Glomerular endothelial cell (primary cell): ENCODE measurements around the gene ZNF608. TPM values are rescaled to one million over a fixed set of nuclear protein-coding genes. Genes with fewer than 3 reads are reported as not detected.
A peak's percentile ranks its signal among the peaks of the same experiment; 100 is the strongest.

Source experiments
- DNase-seq: peaks from one replicate; pipeline ENCODE4 v3.0.0-alpha.2; 2011; ENCODE audit warnings: low read depth, low spot score; ENCODE audit errors: extremely low read depth
- total RNA-seq: library from RNA; depleted of rRNA; stranded (reverse); fragments of >200 nt; gene quantifications from 2 replicates; pipeline ENCODE4 v1.2.3, GENCODE V29; 2015

The ZNF608 gene
- total RNA-seq, 1 donor from 2014 or later: 30.9 TPM

DNA sequence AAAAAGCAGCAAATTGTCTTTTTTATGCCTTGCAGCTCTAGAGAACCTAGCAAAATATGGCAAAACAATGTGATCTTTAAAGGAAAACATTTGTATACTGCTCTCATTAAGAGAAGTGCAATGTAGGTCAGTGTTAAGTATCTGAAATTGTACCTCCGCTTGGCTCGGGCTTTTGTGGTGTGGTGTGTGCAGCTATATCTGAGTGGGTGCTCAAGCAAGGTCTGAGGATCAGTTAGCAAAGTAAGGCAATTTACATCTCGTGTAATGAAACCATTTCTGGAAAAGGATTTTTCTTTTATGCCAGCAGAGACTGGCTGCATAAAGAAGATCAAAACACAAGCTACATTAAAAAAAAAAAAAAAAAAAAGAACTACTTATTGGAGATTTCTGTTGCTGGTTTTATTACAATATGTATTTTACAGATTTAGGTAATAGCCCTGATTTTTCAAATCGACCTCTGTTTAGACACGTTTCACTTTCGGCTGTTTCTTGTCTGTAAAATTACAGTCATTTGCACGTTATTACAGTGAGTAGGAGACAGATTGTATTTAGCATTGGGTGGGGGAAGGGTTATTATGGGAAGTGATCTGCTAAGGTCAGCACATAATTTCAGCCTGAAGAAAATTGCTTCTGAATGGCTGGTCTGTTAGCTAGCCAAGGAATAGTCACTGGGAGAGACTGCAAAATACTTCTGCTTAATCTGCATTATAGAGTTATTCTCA is 7.9 kb upstream of the ZNF608 start:
- no peak for DNase-seq

DNA sequence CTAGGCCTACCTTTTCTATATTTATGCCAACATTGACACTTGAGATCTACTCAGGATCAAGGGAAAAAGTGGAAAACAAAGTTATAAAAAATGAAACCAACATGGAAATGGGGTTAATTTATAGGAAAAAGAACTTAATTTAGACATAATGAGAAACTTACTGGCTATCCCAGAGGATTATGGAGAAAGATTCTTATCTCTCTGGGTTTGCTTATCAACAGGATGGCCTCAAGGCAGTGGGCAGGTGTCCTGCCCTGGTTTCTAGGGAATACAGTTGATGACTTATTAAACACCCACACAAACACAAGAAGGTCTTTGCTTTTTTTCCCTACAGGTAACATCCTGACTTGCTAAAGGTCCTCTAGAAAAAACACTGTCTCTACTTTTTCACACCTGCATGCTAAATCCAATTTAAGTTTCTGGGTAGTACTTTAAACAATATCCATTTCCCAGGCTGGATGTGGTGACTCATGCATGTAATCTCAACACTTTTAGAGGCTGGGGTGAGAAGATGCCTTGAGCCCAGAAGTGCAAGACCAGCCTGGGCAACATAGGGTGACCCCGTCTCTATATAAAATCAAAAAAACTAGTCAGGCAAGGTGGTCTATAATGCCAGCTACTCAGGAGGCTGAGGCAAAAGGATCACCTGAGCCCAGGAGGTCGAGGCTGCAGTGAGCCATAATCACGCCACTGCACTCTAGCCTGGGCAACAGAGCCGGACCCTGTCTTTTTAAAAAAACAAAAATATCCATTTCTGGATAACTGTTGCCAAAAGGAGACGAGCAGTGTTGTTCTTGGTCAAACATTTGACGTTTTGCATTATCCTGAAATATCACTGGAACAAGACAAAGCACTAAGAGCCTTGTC is 6.6 kb upstream of the ZNF608 start:
- no peak for DNase-seq

GRCh38 chr5:124751031-124751430 is 4.6 kb upstream of the ZNF608 start:
- DNase-seq: no peak

GRCh38 chr5:124748687-124749594 is 2.5 kb upstream of the ZNF608 start:
- peak; percentile 90 for DNase-seq

DNA sequence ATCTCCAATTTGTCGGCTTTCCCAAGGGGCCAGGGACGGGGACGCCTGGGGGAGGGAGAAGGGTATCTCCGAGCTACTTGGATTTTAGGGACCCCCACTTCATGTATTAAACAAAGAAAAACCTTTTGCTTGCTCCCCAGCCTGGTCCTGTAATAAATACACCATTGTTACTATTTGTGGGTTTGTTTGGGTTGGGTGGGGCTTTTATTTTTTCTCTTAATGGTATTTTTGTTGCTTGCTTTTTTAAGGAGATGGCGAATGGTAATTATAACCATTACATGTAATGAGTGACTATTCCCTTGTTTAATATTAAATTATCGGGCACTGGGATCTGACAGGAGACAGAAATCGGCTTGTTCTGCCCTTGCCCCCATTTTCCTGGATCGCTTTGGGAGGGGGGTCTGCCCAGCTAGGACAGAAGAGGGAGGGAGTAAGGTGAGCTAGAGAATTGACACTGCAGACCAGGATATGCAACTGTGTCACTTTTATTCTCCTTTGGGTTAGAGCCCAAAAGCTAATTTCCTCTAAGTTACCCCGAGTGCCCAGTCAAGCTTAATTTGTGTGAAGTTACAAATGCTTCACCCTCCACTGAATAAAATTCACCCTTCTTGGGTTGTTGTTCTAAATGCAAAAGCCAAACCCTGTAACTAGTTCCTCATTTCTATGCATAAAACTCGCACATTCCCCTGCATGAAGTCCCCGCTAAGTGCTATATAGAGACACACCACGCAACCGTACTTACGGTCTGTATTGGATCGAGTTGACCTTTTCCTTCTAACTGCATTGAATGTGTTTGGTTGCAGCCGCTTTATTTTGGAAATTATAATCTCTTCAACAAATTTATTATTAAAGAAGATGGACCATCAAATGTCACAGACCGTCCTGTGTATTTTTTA is 1.6 kb upstream of the ZNF608 start:
- DNase-seq: peak; percentile 25

DNA sequence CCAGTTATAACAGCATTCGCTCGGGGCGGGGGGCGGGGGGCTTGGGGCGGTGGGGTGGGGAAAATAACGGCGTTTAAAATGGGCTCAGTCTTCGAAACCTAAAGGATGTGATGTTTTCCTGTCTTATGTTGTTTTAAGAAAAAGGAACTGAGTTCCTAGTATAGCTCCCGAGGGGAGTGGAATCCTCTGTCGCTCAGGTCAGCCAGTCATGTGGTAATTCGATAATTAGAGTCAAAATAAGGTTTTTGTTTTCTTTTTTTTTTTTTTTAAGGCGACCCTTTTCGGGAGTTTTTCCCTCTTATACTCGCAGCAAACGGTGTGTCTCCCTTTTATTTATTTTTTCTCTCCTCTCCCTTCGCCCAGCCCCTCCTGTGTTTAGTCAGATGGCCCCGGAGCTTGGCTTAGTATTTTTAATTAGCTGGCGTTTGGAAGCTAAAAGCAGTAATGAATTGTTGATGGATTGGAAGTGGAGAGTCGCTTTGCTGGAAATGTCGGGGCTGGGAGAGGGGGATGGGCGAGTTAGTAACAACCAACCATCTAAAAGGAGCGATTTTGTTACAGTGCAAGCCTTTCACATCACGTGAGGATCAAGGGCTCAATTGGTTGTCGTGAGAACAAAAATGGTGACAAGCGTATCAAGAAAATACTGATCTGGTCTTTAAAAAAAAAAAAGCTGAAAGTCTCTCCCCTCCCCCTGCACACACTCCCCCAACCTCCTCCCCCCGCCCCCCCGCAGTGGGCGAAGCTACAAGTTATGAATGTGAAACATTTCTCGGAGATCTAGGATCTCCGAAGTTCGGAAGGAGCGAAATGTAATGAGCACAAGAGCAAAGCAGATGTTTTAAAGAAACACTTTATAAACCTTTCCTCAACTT is 714 bp upstream of the ZNF608 start:
- DNase-seq: peak; percentile 92

DNA sequence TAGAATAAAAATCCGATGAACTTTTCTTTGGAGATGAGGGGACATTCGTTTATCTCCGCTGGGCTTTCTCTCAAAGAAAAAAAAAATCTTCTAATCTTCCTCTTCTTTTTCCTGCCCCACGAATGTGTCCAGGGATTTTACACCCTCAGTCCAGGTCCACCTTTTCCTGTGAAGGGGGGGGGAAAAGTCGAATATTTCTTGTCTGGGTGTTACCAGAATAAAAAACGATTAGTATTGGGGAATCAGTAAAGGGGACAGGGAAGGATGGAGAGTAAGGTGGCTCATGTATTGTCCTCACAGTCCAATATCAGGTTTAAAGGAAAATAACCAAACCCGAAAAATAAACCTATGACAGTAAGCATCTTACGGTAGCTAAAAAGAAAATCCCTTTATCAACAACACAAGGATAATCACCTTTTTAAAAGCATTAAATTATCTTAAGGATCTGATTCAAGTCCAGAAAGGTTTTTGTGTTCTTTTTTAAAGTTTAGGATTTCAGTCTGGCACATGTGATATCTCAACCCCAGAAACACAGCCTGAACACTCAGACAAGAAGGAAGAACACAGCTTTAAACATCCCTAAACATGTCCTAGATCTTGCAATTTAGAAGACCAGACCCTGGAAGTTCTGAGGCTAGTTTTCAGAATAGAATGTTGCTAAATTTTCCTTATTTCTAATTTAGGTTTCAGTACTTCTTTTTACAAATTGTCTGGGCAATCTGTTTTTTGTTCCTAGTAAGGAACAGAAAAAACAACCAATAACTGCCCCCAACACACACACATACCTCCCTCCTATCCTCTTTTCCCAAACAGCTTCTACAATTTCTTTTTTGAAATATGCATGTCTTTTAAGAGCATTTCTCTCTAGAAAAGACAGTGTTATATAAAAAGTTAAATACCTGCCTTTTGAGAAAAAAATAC is 1.2 kb downstream of the ZNF608 start:
- DNase-seq: no peak

DNA sequence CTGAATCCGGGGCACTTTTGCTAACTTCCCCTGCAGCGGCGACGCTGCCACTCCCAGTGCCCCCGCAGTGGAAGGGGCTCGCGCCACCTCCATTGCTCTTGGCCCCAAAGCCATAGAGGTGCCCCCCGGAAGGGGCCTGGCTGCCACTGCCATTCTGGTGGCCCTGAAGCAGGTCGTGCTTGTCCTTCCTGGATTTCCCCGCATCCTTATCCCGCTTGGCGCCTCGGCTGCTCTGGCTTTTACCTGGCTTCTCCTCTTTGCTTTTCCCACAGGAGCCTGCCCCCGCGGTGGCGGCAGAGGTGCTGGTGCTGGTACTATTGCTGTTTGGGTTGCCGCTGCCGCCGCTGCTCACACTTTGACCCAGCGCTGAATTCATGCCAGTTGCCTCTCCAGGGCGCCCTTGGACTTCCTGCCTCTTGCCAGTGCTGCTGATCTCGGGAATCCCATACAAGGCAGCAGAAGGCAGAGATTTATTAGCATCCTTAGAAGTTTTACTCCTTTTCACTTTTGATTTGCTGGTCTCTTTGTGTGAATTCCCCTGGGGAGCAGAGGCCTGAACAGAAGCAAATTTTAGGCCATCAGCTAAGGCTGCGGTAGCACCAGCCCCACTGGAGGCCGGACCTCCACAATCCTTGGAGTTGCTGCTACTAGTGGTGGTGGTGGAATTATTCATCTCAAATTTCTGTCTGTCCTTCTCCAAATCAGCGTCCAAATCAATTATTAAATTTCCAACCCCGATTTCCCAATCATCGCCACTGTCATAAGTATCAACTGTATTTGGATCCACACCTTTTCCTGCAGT is 2.1 kb downstream of the ZNF608 start:
- no peak for DNase-seq

DNA sequence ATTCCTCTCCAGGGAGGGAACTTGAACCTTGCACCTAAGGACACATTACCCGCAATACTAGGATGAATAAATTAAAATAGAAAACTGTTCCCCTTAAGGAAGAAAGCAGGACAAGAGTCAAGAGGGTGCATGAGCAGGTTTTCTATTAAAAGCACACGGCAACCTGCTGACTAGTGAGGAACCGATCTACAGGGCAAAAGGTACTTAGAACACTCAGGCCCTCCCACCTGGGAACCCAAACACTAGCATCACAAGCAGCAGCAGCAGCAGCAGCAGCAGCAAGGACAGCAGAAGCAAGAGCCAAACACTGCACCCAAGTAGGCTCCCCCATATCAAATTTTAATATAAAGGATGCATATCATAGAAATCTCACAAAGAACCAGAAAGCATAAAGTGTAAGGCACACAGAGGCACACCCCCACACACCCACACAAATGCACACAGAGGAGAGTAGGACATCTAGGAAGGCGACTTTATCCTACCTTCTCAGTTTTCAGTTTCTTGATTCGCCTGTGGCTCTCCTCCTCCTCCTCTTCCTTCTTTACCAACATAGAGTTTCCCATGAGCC is 2.8 kb downstream of the ZNF608 start:
- no peak for DNase-seq

GRCh38 chr5:124742983-124743601 is 3.3 kb downstream of the ZNF608 start:
- no peak for DNase-seq

DNA sequence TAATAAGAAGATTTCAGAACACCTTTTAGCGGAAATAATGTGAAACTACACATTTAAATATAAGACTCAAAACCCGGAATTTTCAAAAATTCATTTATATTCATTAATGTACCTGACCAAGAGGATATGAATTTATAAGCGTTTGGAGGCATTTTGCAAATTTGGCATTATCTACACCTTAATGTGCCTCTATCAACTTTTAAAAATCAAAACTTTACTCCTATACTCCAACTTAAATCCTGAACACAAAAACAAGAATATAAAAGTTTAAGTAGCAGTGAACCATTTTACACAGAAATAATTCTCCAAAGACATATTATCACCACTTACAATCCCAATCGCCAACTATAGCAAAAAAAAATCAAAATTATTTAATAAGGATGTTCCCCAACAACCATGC is 3.9 kb downstream of the ZNF608 start:
- no peak for DNase-seq

DNA sequence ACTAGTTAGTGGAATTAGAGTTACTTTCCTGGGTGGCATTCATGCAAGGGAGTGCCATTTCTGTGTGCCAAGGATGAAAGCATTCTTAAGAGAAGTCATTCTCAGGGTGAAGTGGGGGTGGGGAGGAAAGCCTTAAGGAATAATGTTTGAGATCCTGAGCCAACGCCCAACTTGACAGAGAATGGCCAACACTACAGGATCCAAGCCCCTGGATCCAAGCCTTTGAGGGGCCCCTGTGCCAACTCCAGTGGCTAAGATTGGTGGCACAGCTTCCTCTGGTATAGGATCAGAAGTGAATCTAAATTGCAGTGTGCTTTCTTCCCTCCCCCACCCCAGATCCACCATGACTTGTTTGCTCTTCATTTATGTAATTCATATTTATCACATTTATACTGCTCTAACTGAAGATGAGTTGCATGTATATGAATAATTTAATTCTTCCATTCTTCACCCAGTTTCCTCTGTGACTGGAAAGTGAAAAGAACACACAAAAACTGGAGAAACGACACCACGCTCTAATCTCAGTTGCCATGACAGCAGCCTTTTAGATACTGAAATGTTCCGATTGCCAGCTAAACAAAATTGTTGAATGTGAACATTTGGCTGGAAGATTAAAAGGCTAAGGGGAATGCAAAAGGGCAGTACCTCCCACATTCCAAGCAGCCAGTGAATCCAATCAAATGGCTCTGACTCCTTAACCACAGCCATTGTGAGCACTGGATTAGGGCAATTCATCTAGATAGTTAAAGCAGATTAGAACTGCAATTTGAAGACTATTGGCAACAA is 4.5 kb downstream of the ZNF608 start:
- peak; percentile 37 for DNase-seq

- DNase-seq: no peak
Observed at GRCh38 chr5:124740991-124741583, 5.4 kb downstream of the ZNF608 start.

- DNase-seq: no peak
Observed at GRCh38 chr5:124740071-124740470, 6.4 kb downstream of the ZNF608 start.

- no peak for DNase-seq
Observed at GRCh38 chr5:124739634-124740025, 6.8 kb downstream of the ZNF608 start.
